AG09319 (cell line): ENCODE results near the gene KICS2.

Experiments used
- DNase-seq: peaks from one replicate; pipeline ENCODE4 v3.0.0-alpha.2; 2010; ENCODE audit warnings: low read depth; ENCODE audit errors: extremely low read depth
- CTCF ChIP-seq: IDR thresholded peaks from 2 replicates; pipeline ENCODE4 v1.5.1; 2011; ENCODE audit warnings: low read depth, mild to moderate bottlenecking, inconsistent platforms, low read length, moderate library complexity

Gene KICS2

GRCh38 chr12:64236549-64236948 is 14.5 kb upstream of the KICS2 start:
- no peak for DNase-seq
- peak; percentile 7; the same call in 1 of the 2 replicates for TF ChIP-seq CTCF

GRCh38 chr12:64232196-64232595 is 10.1 kb upstream of the KICS2 start:
- DNase-seq: no peak
- no peak for TF ChIP-seq CTCF

- TF ChIP-seq CTCF: no peak
- DNase-seq: no peak
These were observed 7.7 kb upstream of the KICS2 start for GRCh38 chr12:64229796-64230195.

- no peak for DNase-seq
- TF ChIP-seq CTCF: no peak
These were observed 7.1 kb upstream of the KICS2 start for GRCh38 chr12:64229240-64229639.

- no peak for TF ChIP-seq CTCF
- DNase-seq: no peak
These were observed 3.5 kb upstream of the KICS2 start for GRCh38 chr12:64225626-64226025.

GRCh38 chr12:64221651-64222008 is 466 bp downstream of the KICS2 start:
- DNase-seq: peak; percentile 56
- TF ChIP-seq CTCF: no peak

GRCh38 chr12:64220046-64220445 is 2.0 kb downstream of the KICS2 start:
- no peak for TF ChIP-seq CTCF
- no peak for DNase-seq
